GM04503 (cell line): ENCODE measurements around the gene SPATA20.

ENCODE experiments used
- DNase-seq: peaks from one replicate; pipeline ENCODE4 v3.0.0-alpha.2; 2012; ENCODE audit warnings: low read depth

The SPATA20 gene

DNA sequence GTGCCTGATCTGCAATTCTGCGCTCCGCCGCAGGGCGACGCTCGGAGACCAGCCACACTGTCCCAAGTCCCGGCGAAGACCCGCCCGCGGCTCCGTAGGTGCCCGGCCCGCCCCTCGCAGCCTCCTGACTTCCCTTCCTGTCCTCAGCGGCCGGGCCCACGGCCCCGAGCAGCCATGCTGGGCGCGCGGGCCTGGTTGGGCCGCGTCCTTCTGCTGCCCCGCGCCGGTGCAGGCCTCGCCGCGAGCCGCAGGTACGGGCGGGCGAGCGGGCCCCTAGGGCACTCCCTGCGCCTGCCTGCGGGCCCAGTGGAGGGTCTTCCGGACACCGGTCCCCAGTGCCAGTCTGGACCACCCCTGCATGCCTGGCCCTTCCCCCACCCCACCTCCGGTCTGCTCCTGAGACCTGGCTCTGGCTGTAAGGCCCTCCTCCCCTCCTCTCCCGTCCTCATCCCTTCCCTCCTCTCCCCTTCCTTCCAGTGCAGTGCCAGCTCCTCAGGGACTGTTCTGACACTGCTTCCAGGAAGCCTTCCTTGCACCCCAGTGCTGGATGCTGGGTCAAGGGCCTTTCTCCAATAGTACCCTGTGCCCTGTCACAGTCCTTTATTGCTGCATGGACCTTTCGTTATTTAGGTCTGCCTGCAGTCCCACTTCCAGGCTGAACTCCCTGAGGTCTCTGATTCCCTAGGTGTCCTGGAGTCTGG is at the start of gene SPATA20:
SPATA20 (plus strand) TSS at position 140 of the 701 bp plus-strand sequence; CDS start at position 175, 35 bp downstream.
- DNase-seq, result no peak

DNA sequence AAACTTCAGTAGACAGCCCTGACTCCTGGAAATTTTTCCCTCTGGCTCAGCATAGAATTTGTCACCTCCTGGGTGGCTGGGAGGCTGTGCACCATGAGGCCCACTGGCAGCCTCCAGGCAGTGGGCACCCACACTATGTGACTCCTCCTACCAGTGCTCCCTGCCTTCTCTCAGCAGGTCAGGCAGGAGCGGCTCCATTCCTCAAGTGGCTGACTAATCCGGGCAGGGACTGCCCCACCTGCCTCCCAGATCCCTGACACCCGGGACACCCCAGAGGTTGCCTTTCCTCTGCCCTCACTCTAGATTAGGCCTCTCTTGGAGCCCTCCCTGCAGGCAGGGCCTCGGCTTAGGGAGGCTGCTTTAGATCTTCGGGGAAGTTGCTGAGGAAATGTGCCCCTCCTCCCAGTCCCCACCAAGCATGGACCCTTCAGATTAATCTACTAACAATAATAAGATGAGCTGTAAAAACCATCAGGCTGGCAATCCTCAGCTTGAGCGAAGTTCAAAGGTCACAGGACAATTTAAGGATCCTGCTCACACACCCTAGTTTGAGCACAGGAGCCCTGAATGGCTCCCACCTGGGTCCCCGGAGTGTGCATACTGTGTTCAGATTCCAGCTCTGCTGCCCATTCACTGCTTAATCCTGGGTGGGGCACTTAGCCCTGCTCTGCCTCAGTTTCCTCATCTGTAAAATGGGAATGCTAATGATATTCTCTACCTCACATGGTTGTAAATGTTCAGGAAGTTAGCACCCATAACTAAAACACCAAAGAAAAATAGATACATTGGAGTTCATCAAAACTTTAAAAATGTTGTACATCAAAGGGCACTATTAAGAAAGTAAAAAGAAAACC is 48.7 kb upstream of the SPATA20 start:
- no peak for DNase-seq

DNA sequence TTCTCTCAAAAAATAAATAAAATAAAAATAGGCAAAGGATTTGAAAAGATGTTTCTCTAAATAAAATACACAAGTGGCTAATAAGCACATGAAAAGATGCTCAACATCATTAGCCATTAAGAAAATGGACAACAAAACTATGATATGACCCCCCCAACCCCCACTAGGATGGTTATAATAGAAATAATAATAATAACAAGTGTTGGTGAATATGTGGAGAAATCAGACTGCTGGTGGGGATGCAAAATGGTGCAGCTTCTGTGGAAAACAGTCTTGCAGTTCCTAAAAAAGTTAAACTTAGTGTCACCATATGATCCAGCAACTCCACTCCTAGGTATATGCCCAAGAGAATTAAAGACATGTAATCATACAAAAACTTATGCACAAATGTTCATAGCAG is 47.7 kb upstream of the SPATA20 start:
- DNase-seq, result no peak

DNA sequence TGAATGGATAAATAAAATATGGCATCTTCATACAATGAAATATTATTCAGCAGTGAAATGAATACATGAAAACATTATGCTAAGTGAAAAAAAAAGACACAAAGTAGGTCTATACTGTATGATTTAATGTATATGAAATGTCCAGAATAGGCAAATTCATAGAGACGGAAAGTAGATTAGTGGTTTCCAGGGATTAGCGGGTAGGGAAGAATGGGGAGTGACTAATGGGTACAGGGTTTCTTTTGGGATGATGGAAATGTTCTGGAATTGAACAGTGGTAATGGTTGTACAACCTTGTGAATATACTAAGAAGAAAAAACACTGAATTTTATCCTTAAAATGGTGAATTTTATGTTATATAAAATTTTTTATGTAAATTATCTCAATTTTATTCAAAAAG is 47.3 kb upstream of the SPATA20 start:
- no peak for DNase-seq

DNA sequence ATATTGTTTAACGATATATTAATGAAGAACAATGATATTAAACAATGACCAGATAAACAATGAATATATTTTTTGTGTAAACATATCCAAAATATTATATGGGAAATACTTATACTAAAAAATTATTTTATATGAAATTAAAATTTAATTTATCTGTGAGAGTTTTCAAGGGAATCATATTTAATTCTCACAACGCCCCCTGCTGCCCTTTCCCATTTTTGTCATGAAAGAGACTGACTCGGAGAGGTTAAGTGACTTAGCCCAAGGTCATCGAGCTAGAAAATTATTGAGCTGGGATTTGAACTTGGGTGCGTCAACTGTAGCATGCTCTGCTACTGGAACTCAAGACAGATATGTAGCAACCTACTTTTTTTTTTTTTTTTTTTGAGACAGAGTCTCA is 45.9 kb upstream of the SPATA20 start:
- no peak for DNase-seq

DNA sequence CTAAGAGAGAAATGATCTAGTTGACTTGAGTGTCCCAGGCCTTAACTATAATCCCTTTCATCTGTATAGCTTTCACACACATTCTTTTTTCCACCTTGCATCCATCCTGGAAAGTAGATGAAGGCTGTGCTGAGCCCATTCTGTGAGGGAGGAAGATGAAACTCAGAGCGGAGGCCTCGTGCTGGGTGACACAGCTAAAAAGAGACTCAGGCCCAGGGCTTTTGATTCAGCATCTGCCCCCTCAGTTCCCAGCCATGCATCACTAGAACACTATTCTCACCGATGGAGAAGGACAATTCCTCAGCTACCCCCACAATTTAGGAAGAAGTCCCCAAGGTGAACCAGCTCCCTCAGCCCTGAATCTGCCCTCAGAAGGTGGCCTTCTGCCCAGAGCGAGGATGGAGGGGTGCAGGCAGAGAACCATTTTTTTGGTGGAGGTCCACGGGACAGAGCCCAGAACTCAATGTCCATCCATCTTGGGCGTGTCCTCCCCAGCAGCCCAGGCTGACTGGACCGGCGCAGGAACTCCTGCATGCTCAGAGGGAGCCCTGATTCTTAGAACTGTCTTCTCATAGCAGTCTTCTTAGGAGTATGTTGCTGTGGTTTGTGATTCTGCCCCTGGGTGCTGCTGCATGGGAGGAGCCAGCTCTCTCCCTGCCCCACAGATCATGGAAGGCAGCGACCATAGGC is 44.5 kb upstream of the SPATA20 start:
- DNase-seq, result no peak

DNA sequence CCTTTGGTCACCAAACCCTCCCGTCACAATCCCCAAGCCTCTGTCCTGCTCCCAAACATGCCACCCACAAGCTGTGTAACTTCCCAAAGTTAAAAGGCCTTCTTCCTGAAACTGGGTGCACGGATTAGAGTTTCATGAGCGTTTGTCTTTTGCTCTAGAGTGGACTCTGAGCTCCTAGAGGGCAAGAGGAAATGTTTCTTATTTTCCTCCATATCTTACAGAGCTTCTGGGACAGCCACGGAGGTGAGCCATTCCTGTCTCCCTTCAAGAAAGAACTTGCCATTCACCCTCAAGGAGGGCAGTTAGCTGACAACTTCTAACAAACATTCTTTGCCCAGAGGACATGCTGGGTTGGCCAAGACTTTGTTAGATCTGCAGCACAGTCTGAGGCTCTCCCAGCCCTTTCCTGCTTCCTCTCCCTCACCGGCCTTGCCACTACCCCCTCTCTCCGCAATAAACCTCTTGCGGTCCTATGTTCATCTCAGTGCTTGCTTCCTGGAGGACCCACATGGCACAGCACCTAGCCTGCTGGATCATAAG is 41.3 kb upstream of the SPATA20 start:
- DNase-seq, result no peak

DNA sequence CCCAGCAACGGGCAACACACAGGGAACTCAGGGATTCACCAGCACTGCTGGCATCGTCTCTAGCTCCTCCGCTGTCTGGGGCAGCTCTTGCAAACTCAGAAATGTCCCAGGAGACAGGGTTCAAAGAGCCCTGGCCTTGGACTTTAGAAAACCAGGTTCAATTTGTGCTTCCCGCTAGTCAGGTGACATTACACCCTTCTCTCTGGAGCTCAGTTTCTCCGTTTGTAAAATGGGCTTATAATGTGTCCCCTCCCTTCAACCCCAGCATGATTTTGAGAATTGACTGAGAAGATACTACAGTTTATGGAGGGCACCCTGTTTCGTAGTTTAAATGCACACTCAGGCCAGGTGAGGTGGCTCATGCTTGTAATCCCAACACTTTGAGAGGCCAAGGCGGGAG is 40.7 kb upstream of the SPATA20 start:
- DNase-seq, result no peak

DNA sequence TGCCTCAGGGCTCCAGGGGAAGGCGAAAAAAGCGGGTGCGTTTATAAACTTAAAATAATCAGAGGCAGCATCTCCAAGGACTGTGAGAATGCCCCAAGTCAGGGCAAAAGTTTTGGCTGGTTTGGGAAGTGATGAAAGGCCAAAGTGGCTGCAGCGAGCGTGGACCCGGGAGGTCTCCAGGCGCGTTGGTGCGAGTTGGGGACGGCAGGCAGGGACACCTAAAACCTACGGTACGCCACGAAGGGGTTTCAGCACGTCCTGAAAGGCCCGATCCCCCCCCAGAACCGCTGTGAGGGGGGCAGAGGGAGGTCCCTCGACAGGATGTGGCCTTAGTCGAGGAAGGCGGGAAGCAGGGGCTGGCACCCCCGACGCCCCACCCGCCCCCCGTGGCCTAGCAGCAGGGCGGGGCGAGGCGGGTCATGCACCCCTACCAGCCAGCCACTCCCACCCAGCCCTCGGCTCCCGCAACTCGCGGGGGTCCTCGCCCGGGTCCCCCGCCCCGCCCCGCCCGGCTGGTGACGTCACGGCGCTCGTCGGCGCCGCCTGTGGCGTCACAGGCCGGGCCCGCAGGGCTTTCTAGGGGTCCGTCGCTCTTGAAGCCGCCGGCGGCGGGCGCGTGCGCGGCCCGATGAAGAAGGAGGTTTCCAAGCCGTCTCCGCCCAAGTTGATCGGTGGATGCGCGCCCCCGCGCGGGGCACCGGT is 39.0 kb upstream of the SPATA20 start, which contains the start of gene MYCBPAP:
MYCBPAP (plus strand) TSS at position 569 of the 702 bp plus-strand sequence. CDS start 236 bp downstream, outside the sequence.
- no peak for DNase-seq

DNA sequence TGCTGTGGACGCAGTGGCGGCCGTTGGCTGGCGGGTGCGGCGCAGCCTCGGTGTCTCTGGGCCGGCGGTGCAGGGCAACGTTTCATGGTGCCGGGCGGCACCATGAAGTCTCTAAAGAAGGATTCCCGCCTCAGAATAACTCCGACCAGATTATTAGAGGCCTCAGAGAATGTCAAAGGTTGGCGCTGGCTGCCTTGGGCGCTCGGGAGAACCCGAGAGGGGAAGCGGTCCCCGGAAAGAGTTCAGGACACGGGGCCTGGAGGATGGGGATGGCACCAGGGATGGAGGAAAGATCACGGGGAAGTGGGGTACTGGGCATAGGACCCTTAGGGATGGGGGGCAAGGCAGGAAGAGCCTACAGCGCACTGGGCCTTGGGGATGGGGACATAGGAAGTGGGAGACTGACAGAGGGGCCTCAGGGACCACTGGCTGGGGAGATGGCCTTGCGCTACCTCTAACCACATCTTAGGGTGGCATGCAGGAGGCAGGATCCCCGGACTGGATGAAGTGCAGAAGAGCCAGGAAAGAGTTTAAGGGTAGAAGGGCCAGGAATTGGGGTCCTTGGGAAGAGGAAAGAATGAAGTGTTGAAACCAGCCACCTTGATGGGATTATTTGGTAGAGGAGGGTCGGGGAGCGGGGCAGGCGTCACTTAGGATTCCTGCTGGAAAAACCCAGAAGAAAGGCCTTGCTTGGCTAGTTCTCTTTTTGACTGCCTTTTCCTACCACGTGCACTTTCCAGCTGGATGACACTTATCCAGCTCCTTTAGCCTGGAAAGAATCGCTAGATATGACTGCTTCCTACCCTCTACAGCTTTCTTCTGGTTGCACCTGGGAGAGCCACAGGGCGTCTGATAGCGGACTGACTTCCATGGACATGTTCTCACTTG is 38.2 kb upstream of the SPATA20 start:
- no peak for DNase-seq

DNA sequence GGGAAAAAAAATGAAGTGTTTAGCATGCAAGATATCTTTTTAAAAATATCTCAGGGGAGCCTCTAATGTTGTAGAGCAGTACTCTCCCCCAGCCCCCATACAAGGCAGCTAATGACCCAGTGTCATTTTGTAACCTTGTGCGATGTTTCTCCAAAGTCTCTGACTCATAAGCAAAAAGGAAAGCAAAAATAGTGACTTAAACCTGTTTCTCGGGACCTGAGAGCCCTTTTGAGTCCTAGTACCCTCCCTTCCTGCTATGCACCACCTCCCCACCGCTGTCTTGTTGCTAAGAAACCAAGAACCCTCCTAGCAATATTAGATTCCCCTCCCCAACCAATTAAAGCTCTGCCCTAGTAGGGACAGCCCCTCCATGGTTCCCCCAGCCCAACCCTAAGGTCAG is 35.9 kb upstream of the SPATA20 start:
- DNase-seq, result no peak

DNA sequence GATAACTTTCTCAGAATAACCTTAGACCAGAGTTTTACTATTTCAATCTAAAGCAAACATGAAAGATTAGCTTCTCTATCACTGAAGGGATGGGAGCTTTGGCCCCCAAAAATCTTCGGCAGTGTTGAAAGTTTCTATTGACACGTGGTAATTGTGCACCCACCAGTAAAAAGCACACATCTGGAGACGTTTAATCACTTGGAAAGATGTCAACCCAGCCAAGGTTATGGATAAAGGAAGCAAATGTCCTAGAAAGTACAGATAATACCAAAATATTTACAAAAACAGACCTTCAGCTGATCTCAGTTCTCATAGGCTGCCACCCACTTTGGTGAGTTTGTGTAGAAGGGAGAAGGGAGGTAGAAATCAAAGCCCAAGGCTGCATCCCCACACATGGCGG is 33.5 kb upstream of the SPATA20 start:
- DNase-seq, result no peak

DNA sequence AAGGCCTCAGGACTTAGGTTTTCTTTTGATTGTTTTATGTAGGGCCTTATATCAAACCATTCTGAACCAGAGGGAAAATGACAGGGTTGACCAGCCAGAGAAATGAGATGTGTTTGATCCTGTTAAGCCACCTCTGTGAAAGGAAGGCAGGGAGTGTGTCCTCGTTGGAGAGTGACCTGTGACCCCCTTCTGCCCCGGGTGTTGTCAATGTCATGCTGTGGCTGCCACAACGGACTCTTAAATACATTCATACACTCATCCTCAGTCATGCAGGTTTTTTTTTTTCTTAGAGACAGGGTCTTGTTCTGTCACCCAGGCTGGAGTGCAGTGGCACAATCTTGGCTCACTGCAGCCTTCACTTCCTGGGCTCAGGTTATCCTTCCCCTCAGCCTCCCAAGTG is 32.6 kb upstream of the SPATA20 start:
- DNase-seq, result no peak

DNA sequence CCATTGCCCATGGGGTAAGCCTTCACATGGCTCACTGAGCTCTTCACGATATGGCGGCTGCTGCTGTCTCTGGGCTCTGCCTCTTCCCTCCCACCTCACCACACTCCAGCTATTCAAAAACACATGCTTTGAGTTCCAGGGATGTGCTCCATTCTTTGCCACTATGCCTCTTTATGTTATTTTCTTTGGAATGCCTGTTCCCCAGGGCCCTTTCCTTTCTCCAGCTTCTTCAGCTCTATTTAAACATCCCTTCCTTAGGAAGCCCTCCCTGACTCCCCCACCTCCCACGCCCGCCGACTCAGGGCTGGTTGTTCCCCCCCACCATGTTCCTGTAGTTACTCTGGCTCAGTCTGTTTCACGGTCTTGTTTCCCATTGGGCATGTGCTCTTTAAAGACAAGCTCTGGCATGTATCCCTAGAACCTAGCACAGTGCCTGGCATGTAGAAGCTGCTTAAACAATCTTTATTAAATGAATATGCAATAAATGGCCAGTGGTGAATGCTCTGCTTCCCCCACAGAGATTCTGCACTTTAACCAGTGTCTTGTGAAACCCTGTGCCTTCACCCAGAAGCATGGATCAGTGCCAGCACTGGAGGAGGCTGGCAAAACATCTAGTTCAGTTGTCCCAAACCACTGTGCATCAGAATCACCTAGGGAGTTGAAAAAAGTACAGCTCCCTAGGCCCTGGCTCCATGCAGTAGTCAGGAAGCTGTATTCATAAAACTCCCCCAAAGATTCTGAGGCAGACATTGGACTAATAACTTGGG is 31.9 kb upstream of the SPATA20 start:
- no peak for DNase-seq

DNA sequence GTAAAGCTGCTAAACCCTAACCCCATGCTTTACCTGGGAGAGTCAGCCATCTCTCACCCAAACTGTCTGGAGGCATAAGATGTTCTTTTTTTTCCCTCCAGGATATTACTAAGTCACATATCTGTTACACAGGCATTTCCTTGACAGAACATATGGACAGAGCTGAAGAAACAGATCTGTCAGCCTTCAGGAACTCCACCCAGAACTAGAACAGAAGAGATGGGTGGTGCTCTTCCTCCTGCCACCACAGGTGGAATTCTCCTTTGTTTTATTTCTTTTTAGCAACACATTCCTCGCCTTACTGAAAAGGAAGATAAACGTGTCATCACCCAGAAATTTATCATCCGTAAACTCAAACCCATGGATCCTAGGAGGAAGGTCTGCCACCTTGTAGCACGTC is 30.0 kb upstream of the SPATA20 start:
- DNase-seq, result no peak

DNA sequence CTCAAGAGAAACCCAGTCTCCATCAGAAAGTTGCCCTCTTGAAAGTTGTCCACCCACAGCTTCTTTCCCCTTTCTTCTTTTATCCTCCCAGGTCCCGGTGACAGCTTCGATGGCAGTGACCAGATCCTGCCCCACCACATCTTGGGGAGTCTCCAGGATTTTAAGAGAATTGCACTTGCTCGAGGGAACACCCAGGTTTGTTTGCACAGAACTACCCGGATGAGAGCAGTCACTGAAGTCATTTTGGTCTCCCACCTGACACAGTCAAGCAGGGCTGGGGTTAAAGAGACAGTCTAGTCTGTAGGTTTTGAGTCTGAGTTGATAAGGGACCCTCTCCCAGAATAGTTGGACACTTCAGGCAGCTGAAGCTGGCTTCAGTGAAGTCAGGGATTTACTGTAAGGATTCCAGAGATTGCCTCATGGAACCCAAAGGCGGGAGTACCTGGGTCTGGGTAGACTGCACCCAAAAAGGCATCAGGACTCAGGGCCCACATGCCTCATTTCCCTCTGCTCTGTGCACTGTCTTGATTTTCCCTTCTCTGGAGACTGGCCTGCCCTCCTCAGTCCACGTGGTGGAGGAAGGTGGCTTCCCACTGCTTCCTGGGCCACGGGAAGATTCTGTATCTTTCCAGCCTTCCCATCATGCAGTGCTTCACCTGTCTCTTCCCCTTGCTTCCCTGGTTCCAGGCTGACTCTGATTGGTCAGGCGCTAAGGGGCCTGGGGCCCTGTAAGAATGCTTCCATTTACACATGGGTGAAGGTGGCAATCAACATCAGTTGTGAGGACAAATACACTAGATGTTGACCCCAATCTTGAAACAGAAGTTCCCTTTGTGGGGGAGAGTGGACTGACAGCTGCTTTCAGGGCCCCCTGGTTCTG is 29.2 kb upstream of the SPATA20 start:
- no peak for DNase-seq

DNA sequence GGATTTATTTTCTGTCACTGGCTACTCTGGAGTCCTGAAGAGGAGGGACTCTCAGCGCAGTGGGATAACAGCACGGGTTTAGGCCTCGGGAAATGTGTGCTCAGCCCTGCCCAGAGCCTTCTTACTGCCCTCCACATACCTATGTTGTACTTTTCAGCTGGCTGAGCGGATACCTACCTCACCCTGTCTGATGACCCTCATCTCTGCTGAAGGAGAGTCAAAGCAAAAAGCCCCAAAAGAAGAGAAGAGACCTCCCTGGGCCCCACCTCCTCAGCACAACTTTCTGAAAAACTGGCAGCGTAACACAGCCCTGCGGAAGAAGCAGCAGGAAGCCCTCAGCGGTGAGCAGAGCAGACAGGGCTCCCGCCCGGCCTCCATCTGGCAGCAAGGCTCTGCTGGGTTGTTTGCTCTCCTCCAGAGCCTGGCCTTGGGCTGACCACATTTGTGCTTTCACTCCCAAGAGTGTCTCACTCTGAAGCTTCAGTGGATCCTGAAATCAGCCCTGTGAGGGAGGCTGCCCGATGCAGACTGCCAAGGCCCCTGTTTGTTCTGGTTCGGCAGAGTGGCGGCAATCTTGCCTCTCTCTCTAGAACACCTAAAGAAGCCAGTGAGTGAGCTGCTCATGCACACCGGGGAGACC is 28.5 kb upstream of the SPATA20 start:
- no peak for DNase-seq

DNA sequence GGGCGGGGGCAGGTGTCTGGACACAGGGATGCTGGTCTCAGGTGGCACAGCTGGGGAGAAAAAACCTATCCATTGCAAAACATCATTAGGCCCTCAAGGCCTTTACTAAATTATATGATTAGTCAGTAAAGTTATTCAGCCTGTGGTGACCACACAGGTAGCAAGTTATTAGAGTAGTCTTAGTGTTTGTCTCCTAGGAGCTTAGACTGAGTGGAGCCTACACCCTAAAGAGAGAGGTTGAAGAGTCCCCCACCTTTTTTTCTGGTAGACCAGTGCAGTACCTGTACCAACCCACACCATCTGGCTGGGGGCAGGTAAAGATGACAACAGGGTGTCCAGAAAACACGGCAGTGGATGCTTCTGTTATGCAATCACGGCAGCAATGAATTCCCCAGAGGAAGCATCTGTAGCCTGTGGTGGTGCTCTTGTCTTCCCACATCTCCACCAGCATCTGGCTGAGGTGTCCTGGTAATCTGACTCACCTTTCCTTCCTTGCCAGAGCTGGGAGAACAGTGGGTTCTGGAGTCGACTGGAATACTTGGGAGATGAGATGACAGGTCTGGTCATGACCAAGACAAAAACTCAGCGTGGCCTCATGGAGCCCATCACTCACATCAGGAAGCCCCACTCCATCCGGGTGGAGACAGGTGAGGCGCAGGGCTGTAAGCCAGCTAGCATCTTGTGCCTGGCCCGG is 27.7 kb upstream of the SPATA20 start:
- no peak for DNase-seq
